CD4-positive, alpha-beta T cell treated with Interleukin-6 at 100 ng/mL for 8 hours (primary cell): Measurements from ENCODE around the gene PHLDB3.
A peak's percentile ranks its signal among the peaks of the same experiment; 100 is the strongest.
"Not testable (repeated sequence)": the region's sequence is repeated elsewhere in the genome, so short reads cannot be mapped to it uniquely, and the experiment has no call there.

ENCODE experiments used
- DNase-seq: peaks from one replicate; pipeline ENCODE4 v3.0.0-alpha.2; 2020; ENCODE audit warnings: mixed read lengths, low spot score

PHLDB3 gene

GRCh38 chr19:43439709-43440063, 64.9 kb downstream of the PHLDB3 start:
- no peak for DNase-seq

GRCh38 chr19:43439032-43439708, 65.4 kb downstream of the PHLDB3 start:
- peak; percentile 89 for DNase-seq

GRCh38 chr19:43438291-43439031, 66.1 kb downstream of the PHLDB3 start:
- DNase-seq, result no peak

GRCh38 chr19:43437712-43438111, 66.8 kb downstream of the PHLDB3 start:
- no peak for DNase-seq

GRCh38 chr19:43437284-43437683, 67.3 kb downstream of the PHLDB3 start:
- not testable (repeated sequence) for DNase-seq

GRCh38 chr19:43435775-43436174, 68.8 kb downstream of the PHLDB3 start:
- DNase-seq, result no peak

GRCh38 chr19:43433689-43434088, 70.9 kb downstream of the PHLDB3 start:
- DNase-seq, result no peak

GRCh38 chr19:43433358-43433673, 71.2 kb downstream of the PHLDB3 start:
- DNase-seq, result no peak

- DNase-seq, result no peak
Observed at GRCh38 chr19:43430976-43431375, 73.6 kb downstream of the PHLDB3 start.

GRCh38 chr19:43430142-43430710, 74.3 kb downstream of the PHLDB3 start:
- DNase-seq, result no peak

GRCh38 chr19:43429395-43429794, 75.2 kb downstream of the PHLDB3 start:
- no peak for DNase-seq

GRCh38 chr19:43425567-43426392, 78.8 kb downstream of the PHLDB3 start:
- DNase-seq, result no peak
